AG04450 (cell line): ENCODE data around the gene IMMP2L. TPM values are rescaled to one million over a fixed set of nuclear protein-coding genes. Genes with fewer than 3 reads are reported as not detected.
A peak's percentile ranks its signal among the peaks of the same experiment; 100 is the strongest.
"Not testable (repeated sequence)": the region's sequence is repeated elsewhere in the genome, so short reads cannot be mapped to it uniquely, and the experiment has no call there.

Experiments used
- CTCF ChIA-PET: fragments of 300-600, 350-600 bp; formaldehyde crosslinking; extraction: SDS; loops from one replicate; lab custom pipeline; 2022; ENCODE audit warnings: antibody characterized with exemption, inconsistent platforms; lab: Charles Lee
- POLR2A ChIA-PET: fragments of 350-600 bp; formaldehyde crosslinking; extraction: SDS; loops from one replicate; lab custom pipeline; 2021; ENCODE audit warnings: antibody characterized with exemption, inconsistent platforms; lab: Yijun Ruan, JAX
- DNase-seq: peaks from one replicate; pipeline ENCODE4 v3.0.0-alpha.2; 2011; ENCODE audit warnings: low read depth, low spot score
- H3K27ac ChIP-seq: one replicate; pipeline ENCODE4 v1.5.1; 2012; ENCODE audit warnings: low read depth, low read length, control low read depth
- H3K27me3 ChIP-seq: one replicate; pipeline ENCODE4 v1.6.0; 2012; ENCODE audit warnings: low read length; ENCODE audit not compliant: control insufficient read depth, insufficient read depth
- H3K4me3 ChIP-seq: 2 replicates; pipeline ENCODE4 v1.5.1; 2011; ENCODE audit warnings: mild to moderate bottlenecking, low read depth, low read length, control low read depth
- H3K9me3 ChIP-seq: 2 replicates; pipeline ENCODE4 v1.5.1; 2012; ENCODE audit warnings: low read length; ENCODE audit not compliant: control insufficient read depth, insufficient read depth
- CTCF ChIP-seq: IDR thresholded peaks from 2 replicates; pipeline ENCODE4 v1.5.1; 2011; ENCODE audit warnings: low read depth, low read length, control low read depth, inconsistent platforms
- polyA plus RNA-seq: library from polyadenylated mRNA; depleted of rRNA; stranded (reverse); fragments of >200 nt; gene quantifications from 2 replicates; pipeline ENCODE4 v1.2.3, GENCODE V29; 2011

IMMP2L gene
- polyA plus RNA-seq, 1 experiment, result 8.0 TPM

DNA sequence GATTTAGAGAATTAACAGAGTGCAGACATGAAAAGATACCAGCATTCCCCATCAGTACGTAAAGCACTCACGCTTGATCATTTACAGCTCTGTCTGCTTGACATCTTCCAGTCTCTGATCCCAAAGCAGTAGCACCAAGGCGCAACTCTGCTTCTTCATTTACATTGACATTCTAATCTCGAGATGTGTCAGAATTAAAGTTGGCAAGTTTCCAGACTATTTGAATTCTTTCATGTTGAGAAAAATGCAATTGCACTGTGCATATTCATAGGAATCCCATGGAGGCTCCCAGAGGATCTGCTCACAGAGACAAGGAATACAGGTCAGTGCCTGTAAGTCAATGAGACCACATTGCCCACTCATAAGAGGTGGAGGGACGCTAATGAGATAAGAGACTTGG is 287.4 kb downstream of the IMMP2L start:
- no peaks in the 10 kb centered on the region for H3K9me3 ChIP-seq
- no peak overlapping the region for H3K4me3 ChIP-seq
- CTCF ChIA-PET, result no interaction called here
- no peak for DNase-seq
- H3K27me3 ChIP-seq, result no peaks in the 10 kb centered on the region
- POLR2A ChIA-PET, result no interaction called here
- no peak for TF ChIP-seq CTCF
- no peak overlapping the region for H3K27ac ChIP-seq

GRCh38 chr7:111272092-111272491 is 290.2 kb downstream of the IMMP2L start:
- TF ChIP-seq CTCF, result no peak
- ChIA-PET POLR2A (no interaction called here), CTCF (no interaction called here)
- Histone ChIP-seq H3K27me3 (no peaks in the 10 kb centered on the region), H3K4me3 (no peak overlapping the region), H3K27ac (no peak overlapping the region), H3K9me3 (no peaks in the 10 kb centered on the region)
- no peak for DNase-seq

GRCh38 chr7:111270794-111271193 is 291.5 kb downstream of the IMMP2L start:
- H3K4me3 ChIP-seq, CTCF ChIA-PET, H3K27me3 ChIP-seq, POLR2A ChIA-PET, DNase-seq, H3K27ac ChIP-seq, H3K9me3 ChIP-seq: not testable (repeated sequence)

- ChIA-PET CTCF (no interaction called here), POLR2A (no interaction called here)
- TF ChIP-seq CTCF, result no peak
- Histone ChIP-seq H3K27ac (no peak overlapping the region), H3K9me3 (no peaks in the 10 kb centered on the region), H3K4me3 (no peak overlapping the region), H3K27me3 (no peaks in the 10 kb centered on the region)
- no peak for DNase-seq
Measured at GRCh38 chr7:111268941-111269340, 293.4 kb downstream of the IMMP2L start.

DNA sequence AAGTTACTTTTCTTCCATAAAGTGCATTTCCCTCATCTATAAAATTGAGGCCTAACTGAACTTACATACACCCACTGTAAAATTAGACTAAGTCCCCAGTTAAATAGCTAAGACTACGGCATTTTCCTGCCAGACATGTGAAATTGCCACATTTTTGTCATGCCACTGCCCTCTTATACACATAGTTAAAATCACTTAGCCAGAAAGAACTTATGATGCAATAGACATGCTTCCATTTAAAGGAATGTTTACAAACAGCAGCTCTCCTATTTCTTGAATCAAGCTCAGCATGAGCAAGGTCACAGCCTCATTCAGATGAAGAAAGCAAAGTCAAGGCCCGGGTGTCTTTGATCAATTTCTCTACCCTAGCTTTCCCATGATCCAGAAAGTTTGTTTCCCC is 295.7 kb downstream of the IMMP2L start:
- POLR2A ChIA-PET, result interaction anchor here (0.7 kb wide), 1 partner anchor 9 kb away, joined by 6 read pairs; no protein-coding TSS in a partner anchor
- DNase-seq, result peak; percentile 42
- CTCF ChIA-PET, result no interaction called here
- H3K27me3 ChIP-seq, result no peaks in the 10 kb centered on the region
- H3K27ac ChIP-seq, result no peak overlapping the region
- H3K4me3 ChIP-seq, result no peak overlapping the region
- TF ChIP-seq CTCF, result no peak
- H3K9me3 ChIP-seq, result no peaks in the 10 kb centered on the region

GRCh38 chr7:111265394-111265793 is 296.9 kb downstream of the IMMP2L start:
- CTCF ChIA-PET, result no interaction called here
- Histone ChIP-seq H3K27ac (no peak overlapping the region), H3K4me3 (no peak overlapping the region), H3K9me3 (no peaks in the 10 kb centered on the region), H3K27me3 (no peaks in the 10 kb centered on the region)
- DNase-seq, result no peak
- TF ChIP-seq CTCF, result no peak
- POLR2A ChIA-PET, result no interaction called here
